ENCODE data around the gene DZIP3. TPM values are rescaled to one million over a fixed set of nuclear protein-coding genes. Genes with fewer than 3 reads are reported as not detected.

DZIP3 gene
- total and polyA plus RNA-seq, 7 experiments from 2014 or later = 4.5 to 17.3 (median 14.5) TPM

DNA sequence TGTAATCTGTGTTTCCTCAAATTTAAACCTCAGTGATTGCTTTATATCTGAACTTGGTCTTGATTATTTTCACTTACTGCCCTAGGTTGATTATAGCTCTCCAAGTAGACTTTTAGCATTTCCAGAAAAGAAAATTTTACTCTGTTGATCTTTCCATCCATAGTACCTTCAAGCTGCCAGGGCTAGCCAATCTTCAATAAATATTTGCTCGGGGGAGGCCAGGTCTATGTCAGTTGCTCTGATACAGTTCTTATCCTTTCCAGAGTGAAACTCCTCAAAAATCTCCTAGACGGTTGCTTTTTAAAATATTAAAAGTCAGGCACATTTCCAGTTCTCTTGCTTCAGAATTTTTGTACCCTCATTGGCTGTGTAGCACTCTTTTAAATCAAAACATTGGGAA, 128.9 kb downstream of the DZIP3 start:
- no peak overlapping the region for H3K27ac ChIP-seq (ENCODE audit: low read depth, low read length)
- Mint-ChIP-seq H3K27me3 (peaks cover 0 to 7% (median 0%) of the 10 kb centered on the region in 5 donors), H3K27ac (no peak overlapping the region), H3K9me3 (peaks cover 0 to 11% (median 0%) of the 10 kb centered on the region in 11 donors), H3K4me1 (peaks cover 0 to 9% (median 3%) of the 10 kb centered on the region in 7 donors), H3K36me3 (no peaks in the 10 kb centered on the region), H3K4me3 (no peak overlapping the region)
- no peak for DNase-seq
- no peaks in the 10 kb centered on the region for H3K4me1 ChIP-seq (ENCODE audit: control insufficient read depth in 2 of 2, insufficient read depth in 2 of 2, low read length in 2 of 2)
- H3K4me3 ChIP-seq (ENCODE audit: low read length) = no peak overlapping the region
- no peak for ATAC-seq
- no peaks in the 10 kb centered on the region for H3K36me3 ChIP-seq (ENCODE audit: control insufficient read depth in 2 of 3, insufficient read depth in 3 of 3, low read length in 3 of 3)
- CTCF ChIA-PET = no interaction called here
- no peaks in the 10 kb centered on the region for H3K27me3 ChIP-seq (ENCODE audit: control insufficient read depth in 2 of 2, insufficient read depth in 2 of 2, low read length in 2 of 2)
- intact Hi-C loops (cut with micrococcal nuclease) = no loop called here
- POLR2A ChIA-PET = no interaction called here
- no peaks in the 10 kb centered on the region for H3K9me3 ChIP-seq (ENCODE audit: control insufficient read depth in 2 of 3, low read length in 3 of 3)

- H3K4me1 Mint-ChIP-seq = peaks cover 0 to 9% (median 3%) of the 10 kb centered on the region in 7 donors
Observed at GRCh38 chr3:108719178-108719806, 129.8 kb downstream of the DZIP3 start.

GRCh38 chr3:108722724-108723123, 133.2 kb downstream of the DZIP3 start:
- H3K9me3 ChIP-seq (ENCODE audit: control insufficient read depth in 2 of 3, low read length in 3 of 3) = no peaks in the 10 kb centered on the region
- intact Hi-C loops (cut with micrococcal nuclease) = no loop called here
- H3K4me3 ChIP-seq (ENCODE audit: low read length) = no peak overlapping the region
- no peaks in the 10 kb centered on the region for H3K36me3 ChIP-seq (ENCODE audit: control insufficient read depth in 2 of 3, insufficient read depth in 3 of 3, low read length in 3 of 3)
- no peaks in the 10 kb centered on the region for H3K27me3 ChIP-seq (ENCODE audit: control insufficient read depth in 2 of 2, insufficient read depth in 2 of 2, low read length in 2 of 2)
- ChIA-PET CTCF (interaction anchor here (0.5 kb wide), 1 partner anchor 614 kb away, joined by 3 read pairs; no protein-coding TSS in a partner anchor), POLR2A (no interaction called here)
- no peaks in the 10 kb centered on the region for H3K4me1 ChIP-seq (ENCODE audit: control insufficient read depth in 2 of 2, insufficient read depth in 2 of 2, low read length in 2 of 2)
- no peak for DNase-seq
- Mint-ChIP-seq H3K4me3 (no peak overlapping the region), H3K4me1 (peaks cover 0 to 9% (median 3%) of the 10 kb centered on the region in 7 donors), H3K36me3 (no peaks in the 10 kb centered on the region), H3K9me3 (peaks cover 0 to 13% (median 4%) of the 10 kb centered on the region in 11 donors), H3K27me3 (peaks cover 0 to 4% (median 0%) of the 10 kb centered on the region in 5 donors), H3K27ac (no peak overlapping the region)
- ATAC-seq = peak; percentile 41
- no peak overlapping the region for H3K27ac ChIP-seq (ENCODE audit: low read depth, low read length)

More at GRCh38 chr3:108719178-108719806, 129.8 kb downstream of the DZIP3 start:
- no peak for DNase-seq
- ChIA-PET POLR2A (interaction anchor here (0.6 kb wide), 1 partner anchor 129 kb away, joined by 3 read pairs; no protein-coding TSS in a partner anchor), CTCF (no interaction called here)
- no peaks in the 10 kb centered on the region for H3K9me3 ChIP-seq (ENCODE audit: control insufficient read depth in 2 of 3, low read length in 3 of 3)
- no peaks in the 10 kb centered on the region for H3K4me1 ChIP-seq (ENCODE audit: control insufficient read depth in 2 of 2, insufficient read depth in 2 of 2, low read length in 2 of 2)
- H3K27me3 ChIP-seq (ENCODE audit: control insufficient read depth in 2 of 2, insufficient read depth in 2 of 2, low read length in 2 of 2) = no peaks in the 10 kb centered on the region
- no peaks in the 10 kb centered on the region for H3K36me3 Mint-ChIP-seq
- no peaks in the 10 kb centered on the region for H3K36me3 ChIP-seq (ENCODE audit: control insufficient read depth in 2 of 3, insufficient read depth in 3 of 3, low read length in 3 of 3)
- peaks cover 0 to 6% (median 0%) of the 10 kb centered on the region in 5 donors for H3K27me3 Mint-ChIP-seq
- H3K27ac Mint-ChIP-seq = no peak overlapping the region
- intact Hi-C loops (cut with micrococcal nuclease) = no loop called here
- no peak overlapping the region for H3K27ac ChIP-seq (ENCODE audit: low read depth, low read length)
- H3K9me3 Mint-ChIP-seq = peaks cover 0 to 13% (median 3%) of the 10 kb centered on the region in 11 donors
- no peak overlapping the region for H3K4me3 Mint-ChIP-seq
- ATAC-seq = no peak
- no peak overlapping the region for H3K4me3 ChIP-seq (ENCODE audit: low read length)

DNA sequence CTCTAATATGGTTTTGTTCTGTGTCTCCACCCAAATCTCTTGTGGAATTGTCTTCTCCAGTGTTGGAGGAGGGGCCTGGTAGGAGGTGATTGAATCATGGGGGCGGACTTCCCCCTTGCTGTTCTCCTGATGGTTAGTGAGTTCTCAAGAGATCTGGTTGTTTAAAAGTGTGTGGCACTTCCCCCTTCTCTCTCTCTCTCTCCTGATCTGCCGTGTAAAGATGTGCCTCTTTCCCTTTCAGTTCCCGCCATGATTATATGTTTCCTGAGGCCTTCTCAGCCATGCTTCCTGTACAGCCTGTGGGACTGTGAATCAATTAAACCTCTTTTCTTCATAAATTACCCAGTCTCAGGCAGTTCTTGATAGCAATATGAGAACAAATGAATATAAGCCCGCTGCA, 134.6 kb downstream of the DZIP3 start:
- Histone ChIP-seq H3K4me1 (ENCODE audit: control insufficient read depth in 2 of 2, insufficient read depth in 2 of 2, low read length in 2 of 2) (no peaks in the 10 kb centered on the region), H3K9me3 (ENCODE audit: control insufficient read depth in 2 of 3, low read length in 3 of 3) (no peaks in the 10 kb centered on the region), H3K27ac (ENCODE audit: low read depth, low read length) (no peak overlapping the region), H3K27me3 (ENCODE audit: control insufficient read depth in 2 of 2, insufficient read depth in 2 of 2, low read length in 2 of 2) (no peaks in the 10 kb centered on the region), H3K4me3 (ENCODE audit: low read length) (no peak overlapping the region), H3K36me3 (ENCODE audit: control insufficient read depth in 2 of 3, insufficient read depth in 3 of 3, low read length in 3 of 3) (no peaks in the 10 kb centered on the region)
- Mint-ChIP-seq H3K27me3 (no peaks in the 10 kb centered on the region), H3K9me3 (peaks cover 0 to 13% (median 4%) of the 10 kb centered on the region in 11 donors), H3K4me3 (no peak overlapping the region), H3K27ac (no peak overlapping the region), H3K36me3 (no peaks in the 10 kb centered on the region), H3K4me1 (peaks cover 0 to 9% (median 3%) of the 10 kb centered on the region in 7 donors)
- intact Hi-C loops (cut with micrococcal nuclease) = no loop called here
- DNase-seq (no peak), ATAC-seq (no peak)
- ChIA-PET POLR2A (no interaction called here), CTCF (no interaction called here)

GRCh38 chr3:108728105-108728504, 138.6 kb downstream of the DZIP3 start:
- no peaks in the 10 kb centered on the region for H3K27me3 Mint-ChIP-seq
- H3K4me1 ChIP-seq (ENCODE audit: control insufficient read depth in 2 of 2, insufficient read depth in 2 of 2, low read length in 2 of 2) = no peaks in the 10 kb centered on the region
- H3K4me3 Mint-ChIP-seq = no peak overlapping the region
- ChIA-PET POLR2A (no interaction called here), CTCF (no interaction called here)
- H3K27ac ChIP-seq (ENCODE audit: low read depth, low read length) = no peak overlapping the region
- H3K27me3 ChIP-seq (ENCODE audit: control insufficient read depth in 2 of 2, insufficient read depth in 2 of 2, low read length in 2 of 2) = no peaks in the 10 kb centered on the region
- DNase-seq (no peak), ATAC-seq (no peak)
- no peaks in the 10 kb centered on the region for H3K36me3 Mint-ChIP-seq
- no peak overlapping the region for H3K4me3 ChIP-seq (ENCODE audit: low read length)
- peaks cover 0 to 6% (median 0%) of the 10 kb centered on the region in 11 donors for H3K9me3 Mint-ChIP-seq
- intact Hi-C loops (cut with micrococcal nuclease) = no loop called here
- no peak overlapping the region for H3K27ac Mint-ChIP-seq
- peaks cover 0 to 3% (median 0%) of the 10 kb centered on the region in 7 donors for H3K4me1 Mint-ChIP-seq
- H3K36me3 ChIP-seq (ENCODE audit: control insufficient read depth in 2 of 3, insufficient read depth in 3 of 3, low read length in 3 of 3) = no peaks in the 10 kb centered on the region
- no peaks in the 10 kb centered on the region for H3K9me3 ChIP-seq (ENCODE audit: control insufficient read depth in 2 of 3, low read length in 3 of 3)

DNA sequence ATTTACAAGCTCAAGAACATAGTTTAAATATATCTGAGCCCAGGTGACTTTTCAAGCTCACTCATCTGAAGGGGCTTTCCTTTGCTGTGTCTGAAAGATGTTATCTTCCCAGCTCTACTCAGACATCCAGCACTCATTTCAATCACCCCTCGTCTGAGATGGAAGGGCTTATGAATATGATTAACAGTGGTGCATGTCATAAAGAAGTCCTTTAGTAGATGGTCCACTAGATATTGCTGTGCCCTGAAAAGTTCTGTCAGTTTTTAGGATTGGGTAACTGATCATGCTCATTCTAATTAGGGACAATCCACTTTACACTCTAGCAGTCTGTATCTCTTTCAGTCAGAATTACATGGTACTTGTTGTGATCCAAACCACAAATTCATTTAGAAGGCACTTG, 139.4 kb downstream of the DZIP3 start:
- no peaks in the 10 kb centered on the region for H3K27me3 Mint-ChIP-seq
- no peak overlapping the region for H3K4me3 Mint-ChIP-seq
- peaks cover 0 to 3% (median 0%) of the 10 kb centered on the region in 7 donors for H3K4me1 Mint-ChIP-seq
- Histone ChIP-seq H3K9me3 (ENCODE audit: control insufficient read depth in 2 of 3, low read length in 3 of 3) (no peaks in the 10 kb centered on the region), H3K36me3 (ENCODE audit: control insufficient read depth in 2 of 3, insufficient read depth in 3 of 3, low read length in 3 of 3) (no peaks in the 10 kb centered on the region), H3K4me3 (ENCODE audit: low read length) (no peak overlapping the region), H3K4me1 (ENCODE audit: control insufficient read depth in 2 of 2, insufficient read depth in 2 of 2, low read length in 2 of 2) (no peaks in the 10 kb centered on the region), H3K27me3 (ENCODE audit: control insufficient read depth in 2 of 2, insufficient read depth in 2 of 2, low read length in 2 of 2) (no peaks in the 10 kb centered on the region), H3K27ac (ENCODE audit: low read depth, low read length) (no peak overlapping the region)
- DNase-seq = no peak
- ChIA-PET POLR2A (interaction anchor here (0.5 to 0.6 kb wide), 2 partner anchors 34 to 1214 kb away, joined by 3 to 4 read pairs; no protein-coding TSS in a partner anchor), CTCF (no interaction called here)
- no peak overlapping the region for H3K27ac Mint-ChIP-seq
- peaks cover 0 to 5% (median 0%) of the 10 kb centered on the region in 11 donors for H3K9me3 Mint-ChIP-seq
- H3K36me3 Mint-ChIP-seq = no peaks in the 10 kb centered on the region
- intact Hi-C loops (cut with micrococcal nuclease) = no loop called here
- no peak for ATAC-seq

GRCh38 chr3:108736821-108737220, 147.3 kb downstream of the DZIP3 start:
- DNase-seq (no peak), ATAC-seq (no peak)
- intact Hi-C loops (cut with micrococcal nuclease) = no loop called here
- H3K27ac ChIP-seq (ENCODE audit: low read depth, low read length) = no peak overlapping the region
- CTCF ChIA-PET = no interaction called here
- H3K4me3 ChIP-seq (ENCODE audit: low read length) = no peak overlapping the region
- peaks cover 0 to 3% (median 0%) of the 10 kb centered on the region in 5 donors for H3K36me3 Mint-ChIP-seq
- no peaks in the 10 kb centered on the region for H3K4me1 Mint-ChIP-seq
- peaks cover 0 to 7% (median 0%) of the 10 kb centered on the region in 11 donors for H3K9me3 Mint-ChIP-seq
- no peaks in the 10 kb centered on the region for H3K27me3 ChIP-seq (ENCODE audit: control insufficient read depth in 2 of 2, insufficient read depth in 2 of 2, low read length in 2 of 2)
- POLR2A ChIA-PET = no interaction called here
- H3K4me3 Mint-ChIP-seq = no peak overlapping the region
- H3K27ac Mint-ChIP-seq = no peak overlapping the region
- peaks cover 0 to 10% (median 4%) of the 10 kb centered on the region in 5 donors for H3K27me3 Mint-ChIP-seq
- H3K9me3 ChIP-seq (ENCODE audit: control insufficient read depth in 2 of 3, low read length in 3 of 3) = no peaks in the 10 kb centered on the region
- H3K36me3 ChIP-seq (ENCODE audit: control insufficient read depth in 2 of 3, insufficient read depth in 3 of 3, low read length in 3 of 3) = no peaks in the 10 kb centered on the region
- H3K4me1 ChIP-seq (ENCODE audit: control insufficient read depth in 2 of 2, insufficient read depth in 2 of 2, low read length in 2 of 2) = no peaks in the 10 kb centered on the region

Measured in naive thymus-derived CD4-positive, alpha-beta T cell (primary cell).